ENCODE data around the gene ANAPC4.

ANAPC4 gene

GRCh38 chr4:25433966-25434827 is 57.1 kb downstream of the ANAPC4 start:
- DNase-seq = no peak

- no peak for DNase-seq
Observed at GRCh38 chr4:25437926-25438325, 60.9 kb downstream of the ANAPC4 start.

GRCh38 chr4:25439918-25440477 is 62.9 kb downstream of the ANAPC4 start:
- peak; percentile 25 to 48 for DNase-seq

- no peak for DNase-seq
Observed at GRCh38 chr4:25440478-25441030, 63.5 kb downstream of the ANAPC4 start.

GRCh38 chr4:25441519-25442117 is 64.6 kb downstream of the ANAPC4 start:
- DNase-seq = no peak

GRCh38 chr4:25442863-25443307 is 65.8 kb downstream of the ANAPC4 start:
- DNase-seq = no peak

- no peak for DNase-seq
Observed at GRCh38 chr4:25443851-25444250, 66.8 kb downstream of the ANAPC4 start.

GRCh38 chr4:25446611-25447010 is 69.5 kb downstream of the ANAPC4 start:
- DNase-seq = no peak

- DNase-seq = no peak
Observed at GRCh38 chr4:25448379-25449109, 71.5 kb downstream of the ANAPC4 start.

- DNase-seq = no peak
Observed at GRCh38 chr4:25449270-25449669, 72.2 kb downstream of the ANAPC4 start.

GRCh38 chr4:25449688-25450087 is 72.6 kb downstream of the ANAPC4 start:
- no peak for DNase-seq

GRCh38 chr4:25450491-25450901 is 73.4 kb downstream of the ANAPC4 start:
- no peak for DNase-seq

- no peak for DNase-seq
Observed at GRCh38 chr4:25451676-25452075, 74.6 kb downstream of the ANAPC4 start.

GRCh38 chr4:25452081-25452480 is 75.0 kb downstream of the ANAPC4 start:
- DNase-seq = no peak

GRCh38 chr4:25454476-25454875 is 77.4 kb downstream of the ANAPC4 start:
- no peak for DNase-seq

- DNase-seq = no peak
Observed at GRCh38 chr4:25457053-25457715, 80.1 kb downstream of the ANAPC4 start.

GRCh38 chr4:25466966-25467697 is 90.1 kb downstream of the ANAPC4 start:
- no peak for DNase-seq

GRCh38 chr4:25467843-25468242 is 90.8 kb downstream of the ANAPC4 start:
- DNase-seq = no peak
